ENCODE measurements around the gene CAPN14.

GRCh38 chr2:31241625-31242270 is 24.4 kb upstream of the CAPN14 start:
- TF ChIP-seq CTCF (IDR thresholded peaks at IDR 0.05) (no peak), POLR2A (IDR thresholded peaks at IDR 0.05) (no peak)
